ENCODE measurements around the gene AKR1B15.

AKR1B15 gene

DNA sequence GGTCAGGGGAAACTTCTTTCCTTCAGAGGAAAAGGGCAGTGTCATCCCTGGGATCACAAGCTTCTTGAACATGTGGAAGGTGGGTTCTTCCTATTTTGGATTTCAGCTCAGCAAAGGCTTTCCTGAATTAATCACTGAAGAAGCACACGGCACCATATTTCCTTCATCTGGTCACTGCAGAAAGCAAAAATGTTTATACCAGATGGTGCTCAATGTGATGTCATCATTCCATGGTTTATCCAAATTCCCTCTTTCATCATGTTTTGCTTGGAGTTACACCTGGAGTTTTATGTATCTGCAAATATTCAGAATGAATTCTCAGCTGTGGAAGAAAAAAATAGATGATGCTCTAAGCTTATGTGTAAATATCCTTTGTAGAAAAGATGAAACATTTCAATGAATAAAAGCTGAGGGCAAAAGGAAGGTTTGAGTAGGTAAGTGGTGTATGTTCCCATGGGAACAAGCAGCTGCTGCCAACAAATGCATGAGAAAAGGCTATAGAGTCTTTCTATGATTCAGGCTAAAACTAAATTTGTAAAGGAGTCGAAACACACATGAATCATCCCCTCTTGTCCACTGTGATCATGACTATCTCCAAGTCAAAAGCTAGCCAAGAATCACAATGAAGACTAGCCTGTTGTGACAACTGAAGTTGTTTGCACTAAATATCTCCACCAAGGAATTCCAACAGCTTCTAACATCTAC is 70.9 kb downstream of the AKR1B15 start:
- no peak for DNase-seq

DNA sequence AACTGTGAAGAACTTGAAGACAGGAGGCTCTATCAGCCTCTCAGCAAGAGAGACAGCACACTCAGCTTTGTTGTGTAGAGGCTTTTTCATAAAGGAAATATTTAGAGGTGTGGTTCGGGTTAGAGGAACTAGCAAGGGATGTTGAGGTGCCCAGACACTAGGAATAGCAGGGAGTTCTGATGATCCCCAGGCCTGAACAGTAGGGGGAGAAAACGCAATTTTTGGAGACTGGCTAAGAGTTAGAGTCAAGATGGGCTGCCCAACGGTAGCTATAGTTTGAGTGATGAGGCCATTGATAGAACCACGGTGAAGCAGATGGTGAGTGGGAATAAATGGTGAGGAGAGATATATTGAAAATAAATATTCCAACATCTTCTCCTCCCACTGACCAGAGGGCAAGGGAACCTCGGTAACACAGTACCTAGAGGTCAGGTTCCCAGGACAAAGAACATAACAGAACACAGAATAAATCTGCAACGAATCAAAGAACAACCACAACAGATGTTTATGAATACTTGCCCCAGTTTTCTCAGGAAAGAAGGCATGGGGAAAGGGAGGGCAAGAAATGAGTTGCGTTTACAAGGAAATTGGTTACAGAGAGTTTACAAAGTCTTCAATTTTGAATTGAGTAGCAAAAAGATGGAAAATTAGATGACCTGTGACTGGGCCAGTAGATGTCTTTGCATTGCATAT is 73.5 kb downstream of the AKR1B15 start:
- DNase-seq = no peak

DNA sequence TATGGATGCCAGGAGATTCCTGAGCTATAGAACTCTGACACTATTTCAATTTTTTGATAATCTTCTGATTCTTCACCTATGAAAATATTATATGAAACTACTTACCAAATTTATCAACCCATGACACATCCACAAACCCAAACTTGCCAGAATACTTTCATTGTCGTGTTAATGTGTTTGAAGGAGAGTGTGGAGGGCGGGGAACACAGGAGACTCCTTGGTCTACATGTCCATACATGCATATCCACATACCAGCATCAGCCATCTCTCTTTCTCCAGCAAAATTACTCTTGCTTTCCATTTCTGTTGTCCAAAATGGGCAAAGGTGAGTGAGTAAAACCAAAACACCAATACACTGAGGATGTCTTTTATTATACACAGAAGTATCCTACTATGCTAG is 74.3 kb downstream of the AKR1B15 start:
- DNase-seq = no peak

DNA sequence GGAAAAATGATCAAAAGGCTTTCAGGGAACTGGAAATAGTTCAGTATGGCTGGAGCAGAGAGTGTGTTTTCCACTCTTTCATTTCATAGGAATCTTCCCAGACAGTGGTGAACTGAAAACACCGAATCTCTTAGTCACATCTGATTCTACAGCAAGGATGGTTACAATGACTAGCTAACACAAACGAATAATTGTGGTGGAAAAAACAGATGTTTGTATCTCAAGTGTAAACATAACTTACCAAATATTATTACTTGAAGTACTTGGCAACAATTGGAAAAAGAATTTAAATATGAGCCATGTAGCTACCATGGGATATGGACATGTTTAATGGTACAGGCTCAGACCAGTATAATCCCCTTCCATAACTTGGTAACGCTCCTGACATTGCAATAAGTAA is 76.6 kb downstream of the AKR1B15 start:
- DNase-seq = no peak

DNA sequence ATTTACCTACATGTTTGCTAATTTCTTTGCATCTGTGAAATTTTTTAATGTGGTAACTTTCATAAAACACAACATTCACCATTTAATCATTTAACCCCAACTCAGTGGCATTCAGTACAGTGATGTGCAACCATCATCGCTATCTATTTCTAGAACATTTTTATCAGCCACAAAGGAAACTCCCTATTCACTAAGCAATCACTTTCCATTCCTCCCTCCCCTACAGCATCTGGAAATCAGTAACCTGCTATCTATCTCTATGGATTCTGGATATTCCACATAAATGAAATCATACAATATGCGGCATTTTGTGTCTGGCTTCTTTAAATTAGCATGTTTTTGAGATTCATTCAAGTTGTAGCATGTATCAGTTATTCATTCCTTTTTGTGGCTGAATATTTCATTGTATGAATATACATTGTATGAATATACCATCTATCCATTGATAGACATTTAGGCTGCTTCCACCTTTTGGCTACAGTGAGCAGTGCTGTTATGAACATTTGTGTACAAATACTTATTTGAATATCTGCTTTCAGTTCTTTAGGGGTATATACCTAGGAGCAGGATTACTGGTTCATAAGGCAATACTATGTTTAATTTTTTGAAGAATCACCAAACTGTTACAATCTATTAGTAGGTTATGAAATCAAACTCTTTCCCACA is 78.3 kb downstream of the AKR1B15 start:
- no peak for DNase-seq

DNA sequence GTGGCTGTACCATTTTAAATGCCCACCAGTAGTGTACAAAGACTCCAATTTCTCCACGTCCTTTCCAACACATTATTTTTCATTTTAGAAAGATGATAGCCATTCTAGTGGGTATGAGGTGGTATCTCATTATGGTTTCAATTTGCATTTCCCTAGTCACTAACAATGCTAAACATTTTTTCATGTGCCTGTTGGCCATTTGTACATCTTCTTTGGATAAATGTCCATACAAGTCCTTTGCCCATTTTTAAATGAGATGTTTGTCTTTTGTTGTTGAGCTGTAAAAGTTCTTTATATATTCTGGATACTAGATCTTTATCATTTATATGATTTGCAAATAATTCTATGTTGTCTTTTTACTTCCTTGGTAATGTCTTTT is 78.9 kb downstream of the AKR1B15 start:
- DNase-seq = no peak

DNA sequence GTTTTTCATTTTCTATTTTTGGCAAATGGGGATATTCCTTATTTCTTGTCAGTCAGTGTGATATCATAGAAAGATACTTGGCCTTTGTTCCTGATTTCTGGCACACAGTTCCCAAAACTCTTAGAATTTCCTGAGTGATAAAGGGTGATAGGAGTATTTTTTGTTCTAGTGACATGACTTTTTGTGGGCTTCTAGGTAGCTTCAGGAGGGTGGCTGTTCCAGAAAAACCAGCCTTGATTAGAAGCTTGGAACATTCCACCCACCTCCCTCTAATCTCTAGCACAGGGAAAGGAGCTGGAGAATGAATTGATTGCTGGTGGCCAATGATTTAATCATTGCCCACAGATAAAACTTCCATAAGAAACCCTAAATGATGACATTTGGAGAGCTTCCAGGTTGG is 80.5 kb downstream of the AKR1B15 start:
- DNase-seq = no peak
